ENCODE data around the gene STXBP6.

DNA sequence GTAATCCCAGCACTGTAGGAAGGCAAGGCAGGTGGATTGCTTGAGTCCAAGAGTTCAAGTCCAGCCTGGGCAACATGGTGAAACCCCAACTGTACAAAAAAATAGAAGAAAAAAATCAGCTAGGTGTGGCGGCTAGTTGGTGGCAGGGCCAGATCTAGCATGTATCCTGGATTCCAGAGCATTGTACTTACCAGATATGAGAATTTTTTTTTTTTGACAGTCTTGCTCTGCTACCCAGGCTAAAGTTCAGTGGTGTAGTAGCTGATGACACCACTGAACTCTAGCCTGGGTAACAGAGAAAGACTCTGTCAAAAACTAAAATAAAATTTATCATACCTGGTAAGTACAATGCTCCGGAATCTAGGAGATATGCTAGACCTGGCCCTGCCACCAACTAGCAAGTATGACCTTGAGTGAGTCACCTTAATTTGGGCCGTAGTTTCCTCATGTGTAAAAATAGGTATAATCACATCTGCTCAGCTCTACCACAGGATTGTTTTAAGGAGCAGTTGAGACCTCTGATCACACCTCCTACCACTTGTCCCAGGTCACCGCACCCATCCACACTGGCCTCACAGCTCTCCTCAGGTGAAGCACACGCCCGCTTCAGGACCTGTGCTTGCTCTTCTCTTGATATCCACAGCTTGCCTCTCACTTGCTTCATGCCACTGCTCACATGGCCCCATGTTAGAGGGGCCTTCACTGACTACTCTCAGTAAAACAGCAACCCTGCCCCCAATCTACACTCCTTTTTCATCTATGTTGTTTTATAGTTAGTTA lies 140.2 kb downstream of the STXBP6 start:
- TF ChIP-seq EZH2 (IDR thresholded peaks at IDR 0.05) (no peak), POLR2AphosphoS5 (IDR thresholded peaks at IDR 0.05; ENCODE audit: borderline replicate concordance, low read depth, low read length) (no peak)
